Thyroid gland (tissue), 4 donors: Measurements from ENCODE around the gene ANKRD40.

Experiments
- CTCF ChIP-seq, 6 experiments: fragments of 200-600 bp in 3 of 6; fragments of 450-650 bp in 3 of 6; sonication (generic) in 3 of 6; IDR thresholded peaks; one replicate each; pipeline ENCODE4 v1.5.1; 2016 to 2019; ENCODE audit warnings: antibody characterized with exemption in 6 of 6, mild to moderate bottlenecking in 2 of 6, inconsistent platforms in 1 of 6, moderate library complexity in 1 of 6
- POLR2A ChIP-seq, 2 donors: fragments of 450-650 bp; IDR thresholded peaks; one replicate each; pipeline ENCODE4 v1.6.1; 2017; ENCODE audit warnings: antibody characterized with exemption in 2 of 2, mild to moderate bottlenecking in 2 of 2, moderate library complexity in 1 of 2

GRCh38 chr17:50745631-50746030, 37.9 kb upstream of the ANKRD40 start:
- no peak for TF ChIP-seq CTCF (IDR thresholded peaks at IDR 0.05)
- no peak for TF ChIP-seq POLR2A (IDR thresholded peaks at IDR 0.05)
